ENCODE results near the gene VIPR2. TPM values are rescaled to one million over a fixed set of nuclear protein-coding genes. Genes with fewer than 3 reads are reported as not detected.
A peak's percentile ranks its signal among the peaks of the same experiment; 100 is the strongest.
"Not testable (repeated sequence)": the region's sequence is repeated elsewhere in the genome, so short reads cannot be mapped to it uniquely, and the experiment has no call there.

VIPR2 gene
- total RNA-seq, 1 experiment from 2014 or later = not detected

DNA sequence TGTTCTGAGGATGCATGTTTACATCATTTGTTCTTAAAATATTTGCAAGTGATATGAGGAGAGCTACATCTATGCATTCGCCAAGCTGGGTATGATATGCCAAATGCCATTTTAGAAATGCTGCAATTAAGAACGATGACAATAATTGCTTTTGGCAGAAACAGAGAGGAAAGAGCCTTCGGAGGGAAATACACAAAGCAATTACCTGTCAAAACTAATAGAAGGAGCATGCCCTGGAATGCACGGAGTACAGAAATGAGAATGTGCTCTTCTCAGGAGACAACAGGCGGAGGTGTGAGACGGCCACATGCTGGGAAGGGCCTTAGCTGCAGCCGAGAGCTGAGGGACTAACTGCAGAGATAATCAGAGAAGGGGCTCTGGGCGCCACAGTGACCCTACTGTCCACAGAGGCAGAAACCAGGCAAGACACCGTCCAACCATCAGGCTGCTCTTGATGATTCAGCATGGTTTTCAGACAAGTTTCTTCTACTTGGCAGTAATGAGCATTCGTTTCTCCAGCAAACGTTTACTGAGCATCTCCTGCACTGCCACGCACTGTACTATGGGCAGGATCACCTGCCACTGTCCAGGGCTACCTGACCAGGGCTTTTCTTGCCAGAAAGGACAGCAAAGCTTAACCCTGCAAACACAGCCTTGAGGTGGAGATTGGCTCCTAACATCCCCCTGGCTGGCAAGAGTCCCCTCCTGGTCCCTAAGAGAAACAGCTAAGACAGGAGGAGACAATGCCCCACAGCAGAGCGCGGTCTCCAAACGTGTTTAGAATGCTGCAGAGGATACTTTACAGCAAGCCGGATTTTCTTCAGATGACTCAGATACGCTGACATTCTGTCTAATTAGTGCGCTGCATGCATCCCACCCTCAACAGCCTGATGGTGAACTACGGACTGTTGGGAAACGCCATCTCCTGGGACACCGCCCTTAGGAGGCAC, 18.1 kb downstream of the VIPR2 start:
- no peaks in the 10 kb centered on the region for H3K4me1 ChIP-seq (replicated peaks)
- H3K27me3 ChIP-seq (replicated peaks) = 0 out of 2 replicates have a peak, but pooled peaks cover 2% of the 10 kb centered on the region
- DNase-seq (ENCODE audit: low read depth in 1 of 2, low spot score in 2 of 2) = no peak
- H3K27ac ChIP-seq = no peak overlapping the region
- H3K9me3 ChIP-seq (replicated peaks) = no peaks in the 10 kb centered on the region
- no peak overlapping the region for H3K4me3 ChIP-seq
- no peaks in the 10 kb centered on the region for H3K36me3 ChIP-seq

DNA sequence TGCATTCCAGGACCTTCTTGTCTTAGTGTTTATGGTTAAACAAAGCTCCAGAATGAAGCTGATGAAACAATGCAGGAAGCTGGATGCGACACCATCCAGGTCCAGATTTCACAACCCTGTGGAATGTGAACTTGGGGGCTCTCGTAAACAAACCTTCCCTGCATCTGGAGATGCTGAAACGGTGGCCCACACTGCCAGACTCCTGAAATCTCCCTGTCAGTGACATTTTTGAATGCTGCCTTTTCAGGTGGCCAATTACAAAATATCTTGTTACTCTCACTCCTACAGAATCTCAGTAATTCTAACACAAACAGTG, 18.8 kb downstream of the VIPR2 start:
- Histone ChIP-seq H3K4me1 (replicated peaks) (no peaks in the 10 kb centered on the region), H3K27me3 (replicated peaks) (0 out of 2 replicates have a peak, but pooled peaks cover 2% of the 10 kb centered on the region), H3K4me3 (no peak overlapping the region), H3K9me3 (replicated peaks) (no peaks in the 10 kb centered on the region), H3K36me3 (no peaks in the 10 kb centered on the region), H3K27ac (no peak overlapping the region)
- no peak for DNase-seq (ENCODE audit: low read depth in 1 of 2, low spot score in 2 of 2)

DNA sequence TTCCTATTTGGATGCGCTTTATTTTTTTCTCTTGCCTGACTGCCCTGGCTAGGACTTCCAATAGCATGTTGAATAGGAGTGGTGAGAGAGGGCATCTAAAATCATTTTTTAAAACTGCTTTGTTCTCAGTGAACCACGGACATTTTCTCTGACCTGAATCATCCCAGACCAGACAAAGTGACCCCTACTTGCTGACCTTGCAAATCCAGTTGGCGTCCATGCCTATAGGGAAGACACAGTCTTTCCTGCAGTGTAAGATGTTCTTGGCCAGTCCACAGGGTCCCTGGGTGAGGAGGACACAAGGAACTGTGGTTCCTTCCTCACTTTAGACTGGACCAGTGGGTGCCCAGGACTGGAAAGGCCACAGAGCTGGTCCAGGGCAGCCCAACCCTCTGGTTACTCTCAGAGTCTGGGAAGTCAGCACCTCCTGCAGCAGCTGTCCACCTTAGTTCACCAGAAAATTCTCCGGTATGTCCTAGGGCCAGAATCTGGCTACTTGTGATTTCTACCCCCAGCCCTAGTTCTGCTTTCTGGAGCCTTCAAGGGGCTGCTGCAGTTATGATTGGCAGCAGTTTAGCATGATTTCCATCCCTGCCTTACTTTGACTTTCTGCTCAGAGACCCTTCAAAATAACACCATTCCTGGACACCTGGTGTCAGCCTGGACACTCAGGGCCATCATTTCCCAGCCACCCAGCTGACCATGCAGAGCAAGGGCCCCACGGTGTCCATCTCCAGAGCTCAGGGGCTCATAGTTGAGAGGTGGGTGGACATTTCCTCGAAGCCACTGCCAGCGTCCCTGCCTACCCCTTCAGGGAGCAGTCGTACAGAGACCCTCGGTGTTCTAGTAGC, 19.3 kb downstream of the VIPR2 start:
- H3K4me3 ChIP-seq = no peak overlapping the region
- no peaks in the 10 kb centered on the region for H3K36me3 ChIP-seq
- H3K27ac ChIP-seq = no peak overlapping the region
- H3K9me3 ChIP-seq (replicated peaks) = no peaks in the 10 kb centered on the region
- H3K27me3 ChIP-seq (replicated peaks) = 0 out of 2 replicates have a peak, but pooled peaks cover 2% of the 10 kb centered on the region
- no peaks in the 10 kb centered on the region for H3K4me1 ChIP-seq (replicated peaks)
- DNase-seq (ENCODE audit: low read depth in 1 of 2, low spot score in 2 of 2) = no peak

DNA sequence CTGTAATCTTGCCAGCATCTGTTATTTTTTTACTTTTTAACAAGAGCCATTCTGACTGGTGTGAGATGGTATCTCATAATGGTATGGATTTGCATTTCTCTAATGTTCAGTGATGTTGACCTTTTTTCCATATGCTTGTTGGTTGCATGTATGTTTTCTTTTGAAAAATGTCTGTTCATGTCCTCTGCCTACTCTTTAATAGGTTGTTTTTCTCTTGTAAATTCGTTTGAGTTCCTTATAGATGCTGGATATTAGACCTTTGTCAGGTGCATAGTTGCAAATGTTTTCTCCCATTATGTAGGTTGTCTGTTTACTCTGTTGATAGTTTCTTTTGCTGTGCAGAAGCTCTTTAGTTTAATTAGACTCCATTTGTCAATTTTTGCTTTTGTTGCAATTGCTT, 20.9 kb downstream of the VIPR2 start:
- not testable (repeated sequence) for H3K4me1 ChIP-seq (replicated peaks); H3K36me3 ChIP-seq; H3K9me3 ChIP-seq (replicated peaks); DNase-seq (ENCODE audit: low read depth in 1 of 2, low spot score in 2 of 2); H3K4me3 ChIP-seq; H3K27me3 ChIP-seq (replicated peaks); H3K27ac ChIP-seq

DNA sequence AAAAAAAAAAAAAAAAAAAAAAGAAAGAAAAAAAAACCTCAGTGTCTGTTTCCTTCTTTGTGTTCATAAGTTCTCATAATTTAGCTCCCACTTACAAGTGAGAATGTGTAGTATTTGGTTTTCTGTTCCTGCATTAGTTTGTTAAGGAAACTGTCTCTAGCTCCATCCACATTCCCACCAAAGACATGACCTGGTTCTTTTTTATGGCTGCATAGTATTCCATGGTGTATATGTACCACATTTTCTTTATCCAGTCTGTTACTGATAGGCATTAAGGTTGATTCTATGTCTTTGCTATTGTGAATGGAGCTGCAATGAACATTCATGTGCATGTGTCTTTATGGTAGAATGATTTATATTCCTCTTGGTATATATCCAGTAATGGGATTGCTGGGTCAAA, 21.4 kb downstream of the VIPR2 start:
- H3K4me3 ChIP-seq; DNase-seq (ENCODE audit: low read depth in 1 of 2, low spot score in 2 of 2); H3K4me1 ChIP-seq (replicated peaks); H3K27me3 ChIP-seq (replicated peaks); H3K9me3 ChIP-seq (replicated peaks); H3K27ac ChIP-seq; H3K36me3 ChIP-seq: not testable (repeated sequence)

DNA sequence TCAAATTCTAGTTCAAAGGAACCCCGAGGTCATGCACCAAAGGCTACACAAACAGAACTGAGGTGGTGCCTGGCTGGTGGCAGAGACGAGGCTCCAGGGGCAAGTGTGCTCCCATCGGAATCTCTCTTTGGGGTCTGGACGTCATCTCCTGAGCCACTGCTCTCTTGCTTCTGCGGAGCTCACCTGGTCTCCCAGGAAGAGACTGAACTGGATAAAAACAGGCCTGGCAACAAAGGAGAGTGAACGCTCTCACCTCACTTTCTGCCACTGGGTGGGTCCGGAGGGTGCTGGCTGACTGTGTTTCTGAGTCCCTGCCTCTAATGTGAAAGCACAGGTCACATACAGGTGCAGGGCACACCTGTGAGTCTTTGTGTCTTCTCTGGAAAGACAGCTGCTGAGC, 22.4 kb downstream of the VIPR2 start:
- no peaks in the 10 kb centered on the region for H3K4me1 ChIP-seq (replicated peaks)
- no peak overlapping the region for H3K4me3 ChIP-seq
- H3K9me3 ChIP-seq (replicated peaks) = no peaks in the 10 kb centered on the region
- H3K27me3 ChIP-seq (replicated peaks) = 0 out of 2 replicates have a peak, but pooled peaks cover 2% of the 10 kb centered on the region
- H3K36me3 ChIP-seq = no peaks in the 10 kb centered on the region
- no peak overlapping the region for H3K27ac ChIP-seq
- DNase-seq (ENCODE audit: low read depth in 1 of 2, low spot score in 2 of 2) = peak in 1 of 2 experiments; percentile 15

DNA sequence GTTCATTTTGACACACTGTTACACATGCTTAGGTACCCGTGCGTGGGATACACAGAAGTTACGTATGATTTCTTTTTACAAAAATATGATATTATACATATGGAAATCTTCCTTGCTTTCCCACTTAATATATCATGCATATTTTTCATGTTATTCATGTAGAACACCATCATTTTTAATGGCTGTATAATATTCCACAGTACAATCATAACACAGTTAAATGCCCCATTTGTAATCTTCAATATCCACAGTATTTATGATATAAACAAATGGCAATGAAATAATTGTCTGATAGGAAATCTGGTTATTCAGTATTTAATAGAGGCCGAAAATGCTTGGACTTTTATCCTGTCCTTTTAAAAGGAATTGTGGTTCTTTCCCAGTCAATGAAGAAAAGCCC, 23.2 kb downstream of the VIPR2 start:
- no peak overlapping the region for H3K27ac ChIP-seq
- H3K27me3 ChIP-seq (replicated peaks) = 0 out of 2 replicates have a peak, but pooled peaks cover 2% of the 10 kb centered on the region
- no peaks in the 10 kb centered on the region for H3K36me3 ChIP-seq
- no peak for DNase-seq (ENCODE audit: low read depth in 1 of 2, low spot score in 2 of 2)
- H3K9me3 ChIP-seq (replicated peaks) = no peaks in the 10 kb centered on the region
- H3K4me3 ChIP-seq = no peak overlapping the region
- no peaks in the 10 kb centered on the region for H3K4me1 ChIP-seq (replicated peaks)

DNA sequence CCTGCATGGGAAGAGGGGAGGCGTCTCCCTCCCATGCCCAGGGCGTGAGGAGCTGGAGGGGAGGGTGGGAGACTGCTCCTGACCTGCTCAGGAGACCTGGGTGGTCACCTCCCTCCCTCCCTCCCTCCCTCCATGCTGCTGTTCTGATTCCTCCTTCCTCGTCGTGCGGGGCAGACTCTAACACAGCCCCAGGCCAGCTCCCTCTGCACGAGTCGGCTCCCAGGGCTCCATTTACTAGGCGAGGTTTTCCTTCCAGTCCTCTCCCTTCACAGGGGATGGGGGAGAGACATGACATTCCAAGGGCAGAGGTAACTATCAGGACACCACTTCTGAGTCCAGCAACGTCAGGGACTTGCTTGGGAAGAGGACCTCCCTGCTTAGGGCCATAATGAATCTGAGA, 23.6 kb downstream of the VIPR2 start:
- Histone ChIP-seq H3K4me3 (no peak overlapping the region), H3K27ac (no peak overlapping the region), H3K4me1 (replicated peaks) (no peaks in the 10 kb centered on the region), H3K36me3 (no peaks in the 10 kb centered on the region), H3K27me3 (replicated peaks) (no peaks in the 10 kb centered on the region), H3K9me3 (replicated peaks) (no peaks in the 10 kb centered on the region)
- no peak for DNase-seq (ENCODE audit: low read depth in 1 of 2, low spot score in 2 of 2)

DNA sequence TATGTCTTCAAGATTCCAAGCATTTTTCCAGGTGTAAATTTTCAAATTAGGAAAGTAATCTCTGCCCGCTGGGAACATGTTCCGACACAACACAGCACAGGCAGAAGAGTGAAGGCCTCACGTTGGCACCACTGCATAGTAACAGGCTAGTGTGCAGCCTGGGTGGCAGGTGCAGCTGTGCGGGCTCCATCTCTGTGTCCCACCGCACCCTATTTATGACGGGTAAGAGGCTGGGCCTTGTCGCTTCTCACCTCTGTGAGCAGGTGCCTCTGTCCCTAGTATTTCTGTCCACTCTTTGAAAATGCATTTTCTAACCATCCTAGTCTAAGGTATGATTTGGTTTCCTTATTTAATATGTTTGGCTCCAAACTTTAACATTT, 24.1 kb downstream of the VIPR2 start:
- Histone ChIP-seq H3K27ac (no peak overlapping the region), H3K4me3 (no peak overlapping the region), H3K4me1 (replicated peaks) (no peaks in the 10 kb centered on the region), H3K27me3 (replicated peaks) (no peaks in the 10 kb centered on the region), H3K36me3 (no peaks in the 10 kb centered on the region), H3K9me3 (replicated peaks) (no peaks in the 10 kb centered on the region)
- no peak for DNase-seq (ENCODE audit: low read depth in 1 of 2, low spot score in 2 of 2)

DNA sequence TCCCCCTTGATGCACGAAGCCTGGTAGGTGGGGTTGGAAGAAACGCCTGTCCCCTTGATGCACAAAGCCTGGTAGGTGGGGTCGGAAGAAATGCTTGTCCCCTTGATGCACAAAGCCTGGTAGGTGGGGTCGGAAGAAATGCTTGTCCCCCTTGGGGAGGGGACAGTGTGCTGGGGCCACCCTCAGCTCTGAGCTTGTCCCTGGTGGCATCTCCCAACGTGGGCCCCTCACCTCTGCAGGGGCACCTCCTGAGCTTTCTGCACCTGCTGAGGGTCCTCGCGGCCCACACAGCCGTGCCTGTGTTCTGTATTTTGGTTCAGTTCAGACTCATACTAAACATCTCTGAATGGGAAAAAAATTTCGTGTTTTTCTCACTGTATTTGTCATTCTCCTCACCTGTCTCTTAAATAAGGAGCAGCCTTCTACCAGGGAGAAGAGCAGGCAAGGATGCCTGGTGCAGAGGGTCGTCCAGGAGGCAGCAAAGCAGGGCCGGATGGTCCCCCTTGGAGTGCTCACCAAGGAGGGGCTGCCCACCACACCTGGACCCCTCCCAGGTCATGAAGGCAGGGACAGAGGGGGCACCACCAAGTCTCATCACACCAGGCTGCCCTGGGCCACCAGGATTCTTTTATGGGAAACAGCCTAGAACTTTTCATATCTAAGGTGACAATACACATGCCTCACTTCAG, 24.7 kb downstream of the VIPR2 start:
- H3K27ac ChIP-seq = no peak overlapping the region
- no peaks in the 10 kb centered on the region for H3K36me3 ChIP-seq
- DNase-seq (ENCODE audit: low read depth in 1 of 2, low spot score in 2 of 2) = no peak
- H3K27me3 ChIP-seq (replicated peaks) = peaks cover 3% of the 10 kb centered on the region; the same call in 1 of the 2 replicates
- no peaks in the 10 kb centered on the region for H3K4me1 ChIP-seq (replicated peaks)
- no peak overlapping the region for H3K4me3 ChIP-seq
- H3K9me3 ChIP-seq (replicated peaks) = no peaks in the 10 kb centered on the region

DNA sequence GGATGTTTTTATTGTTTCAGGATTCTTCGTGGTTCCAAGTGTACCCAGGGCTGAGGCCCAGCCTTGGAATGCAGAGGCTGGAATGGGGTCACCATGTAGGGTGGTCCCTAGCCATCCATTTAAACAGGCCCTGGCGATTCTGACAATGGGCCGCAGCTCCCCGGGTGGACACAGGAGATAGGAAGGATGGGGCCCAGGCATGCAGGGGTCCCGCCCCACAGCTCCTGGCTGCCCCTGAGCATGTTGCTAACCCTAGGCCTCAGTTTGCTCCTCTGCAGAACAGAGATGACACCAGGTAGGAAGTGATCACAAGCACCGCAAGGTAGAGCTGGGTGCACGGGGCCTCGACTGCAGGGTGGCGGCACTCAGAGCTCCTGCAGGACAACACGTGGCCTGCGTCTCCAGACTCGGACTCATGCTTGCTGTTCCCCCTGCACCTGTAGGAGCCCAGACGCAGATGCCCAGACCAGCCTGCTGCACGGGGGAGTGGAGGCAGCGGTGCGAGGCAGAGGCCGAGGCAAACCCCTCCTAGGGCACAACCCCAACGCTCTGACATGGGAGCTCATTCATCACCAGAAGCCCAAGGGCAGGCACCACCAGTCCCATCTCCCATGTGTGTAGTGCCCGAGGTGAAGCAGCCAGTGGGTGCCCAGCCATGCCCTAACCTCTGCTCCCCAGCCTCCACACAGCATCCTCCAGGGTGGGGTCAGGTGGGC, 25.5 kb downstream of the VIPR2 start:
- Histone ChIP-seq H3K9me3 (replicated peaks) (no peaks in the 10 kb centered on the region), H3K4me1 (replicated peaks) (no peaks in the 10 kb centered on the region), H3K27me3 (replicated peaks) (peaks cover 6% of the 10 kb centered on the region; the same call in 1 of the 2 replicates), H3K36me3 (no peaks in the 10 kb centered on the region), H3K27ac (no peak overlapping the region), H3K4me3 (no peak overlapping the region)
- DNase-seq (ENCODE audit: low read depth in 1 of 2, low spot score in 2 of 2) = no peak

DNA sequence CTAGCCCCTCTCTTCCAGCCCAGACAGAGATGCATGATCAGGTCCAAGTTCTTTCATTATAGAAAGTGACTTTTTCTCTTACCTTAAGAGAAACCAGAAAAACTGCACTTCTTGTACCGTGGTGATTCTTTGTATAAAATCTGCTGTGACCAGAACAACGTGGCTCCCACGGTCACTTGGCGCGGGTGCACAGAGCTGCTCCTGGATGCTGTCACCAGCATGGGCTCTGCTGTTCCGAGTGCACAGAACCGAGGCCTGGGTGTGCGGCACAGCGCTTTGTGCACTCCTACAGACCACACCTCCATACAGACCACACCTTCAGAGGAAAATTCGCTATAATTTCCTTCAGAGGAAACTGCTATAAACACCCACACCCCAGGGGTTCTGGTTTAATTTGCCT, 26.0 kb downstream of the VIPR2 start:
- Histone ChIP-seq H3K9me3 (replicated peaks) (no peaks in the 10 kb centered on the region), H3K36me3 (no peaks in the 10 kb centered on the region), H3K4me1 (replicated peaks) (no peaks in the 10 kb centered on the region), H3K4me3 (no peak overlapping the region), H3K27me3 (replicated peaks) (peaks cover 6% of the 10 kb centered on the region; the same call in 1 of the 2 replicates), H3K27ac (no peak overlapping the region)
- no peak for DNase-seq (ENCODE audit: low read depth in 1 of 2, low spot score in 2 of 2)

DNA sequence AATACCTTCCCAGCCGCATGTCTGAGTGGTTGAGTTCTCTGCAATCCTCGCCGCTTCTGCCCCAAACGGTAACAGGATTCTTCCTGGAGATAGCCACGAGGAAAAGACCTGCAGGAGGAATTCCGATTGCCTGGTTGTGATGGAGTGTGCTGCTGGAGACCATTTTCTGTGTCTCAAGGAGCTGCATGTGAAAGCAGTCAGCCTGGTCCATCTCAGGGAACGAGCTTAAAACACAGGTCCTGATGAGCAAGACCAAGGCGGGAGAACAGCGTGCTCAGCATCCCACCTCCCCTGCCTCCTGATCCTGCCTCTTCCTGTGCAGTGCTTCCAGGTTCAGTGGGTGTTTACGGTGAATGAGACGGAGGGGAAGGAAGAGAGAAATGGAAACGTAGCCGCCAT, 26.5 kb downstream of the VIPR2 start:
- Histone ChIP-seq H3K4me1 (replicated peaks) (no peaks in the 10 kb centered on the region), H3K36me3 (no peaks in the 10 kb centered on the region), H3K27ac (no peak overlapping the region), H3K9me3 (replicated peaks) (no peaks in the 10 kb centered on the region), H3K27me3 (replicated peaks) (peaks cover 6% of the 10 kb centered on the region; the same call in 1 of the 2 replicates), H3K4me3 (no peak overlapping the region)
- DNase-seq (ENCODE audit: low read depth in 1 of 2, low spot score in 2 of 2) = no peak
